NCI-H2107 treated with DMSO at 0.1 percent for 48 hours (cell line): ENCODE data around the gene NOP9.
"Not testable (repeated sequence)": the region's sequence is repeated elsewhere in the genome, so short reads cannot be mapped to it uniquely, and the experiment has no call there.

Experiments used
- DNase-seq: peaks from one replicate; lab custom pipeline; 2025; ENCODE audit not compliant: unreplicated experiment; lab: John Stamatoyannopoulos, UW

Gene NOP9

GRCh38 chr14:24323341-24323740, 23.7 kb downstream of the NOP9 start:
- DNase-seq: no peak

- DNase-seq: no peak
Measured at GRCh38 chr14:24324024-24324423, 24.4 kb downstream of the NOP9 start.

- no peak for DNase-seq
Measured at GRCh38 chr14:24325041-24325530, 25.4 kb downstream of the NOP9 start.

DNA sequence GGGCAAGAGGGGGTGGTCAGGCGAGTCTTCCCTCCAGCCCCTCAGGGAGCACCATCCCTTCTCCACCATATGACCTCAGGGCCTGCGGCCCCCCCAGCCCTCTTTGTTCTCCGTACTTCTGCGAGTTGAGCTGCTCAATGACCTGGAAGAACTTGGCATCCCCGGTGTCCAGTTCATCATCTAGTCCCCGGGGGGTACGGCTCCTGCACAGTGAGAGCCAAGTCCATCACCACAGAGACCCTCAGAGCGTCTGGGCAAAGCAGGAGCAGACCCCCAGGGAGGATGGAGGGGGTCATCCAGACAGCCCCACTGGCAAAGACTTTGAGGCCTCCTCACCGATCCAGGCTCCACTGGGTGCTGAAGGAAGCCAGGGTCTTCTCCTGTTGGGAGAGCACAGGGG, 26.3 kb downstream of the NOP9 start:
- no peak for DNase-seq

DNA sequence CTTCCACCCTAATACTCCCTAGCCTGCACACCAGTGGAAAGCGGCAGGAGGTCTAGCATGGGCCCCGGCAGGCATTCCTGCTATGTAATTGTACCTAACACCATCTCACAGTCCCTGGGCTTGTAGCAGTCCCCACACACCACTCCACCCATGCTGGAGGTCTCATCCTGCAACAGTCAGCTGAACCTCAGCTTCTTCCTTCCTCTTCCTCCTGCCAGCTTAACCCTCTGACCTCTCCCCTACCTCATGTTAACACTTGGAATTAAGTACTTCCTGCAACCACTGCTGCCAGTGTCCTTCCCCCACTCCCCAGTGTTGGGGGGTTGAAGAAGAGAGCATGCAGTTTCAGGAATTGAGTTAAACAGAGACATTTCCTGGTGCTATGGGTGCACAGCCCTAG, 27.7 kb downstream of the NOP9 start:
- no peak for DNase-seq

DNA sequence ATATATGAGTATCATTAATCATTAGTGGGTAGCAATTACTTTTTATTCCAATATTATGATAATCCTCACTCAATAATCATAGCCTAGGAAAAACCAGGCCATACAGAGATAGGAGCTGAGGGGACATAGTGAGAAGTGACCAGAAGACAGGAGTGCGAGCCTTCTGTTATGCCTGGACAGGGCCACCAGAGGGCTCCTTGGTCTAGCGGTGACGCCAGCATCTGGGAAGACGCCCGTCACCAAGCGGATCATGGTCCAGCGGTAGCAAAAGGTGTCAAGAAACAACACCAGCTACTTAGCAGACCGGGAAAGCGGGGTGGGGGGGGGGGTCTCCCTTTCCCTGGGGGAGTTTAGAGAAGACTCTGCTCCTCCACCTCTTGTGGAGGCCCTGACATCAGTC, 28.3 kb downstream of the NOP9 start:
- DNase-seq: not testable (repeated sequence)

- DNase-seq: no peak
Measured at GRCh38 chr14:24329073-24329663, 29.5 kb downstream of the NOP9 start.

GRCh38 chr14:24329736-24330135, 30.1 kb downstream of the NOP9 start:
- DNase-seq: no peak

DNA sequence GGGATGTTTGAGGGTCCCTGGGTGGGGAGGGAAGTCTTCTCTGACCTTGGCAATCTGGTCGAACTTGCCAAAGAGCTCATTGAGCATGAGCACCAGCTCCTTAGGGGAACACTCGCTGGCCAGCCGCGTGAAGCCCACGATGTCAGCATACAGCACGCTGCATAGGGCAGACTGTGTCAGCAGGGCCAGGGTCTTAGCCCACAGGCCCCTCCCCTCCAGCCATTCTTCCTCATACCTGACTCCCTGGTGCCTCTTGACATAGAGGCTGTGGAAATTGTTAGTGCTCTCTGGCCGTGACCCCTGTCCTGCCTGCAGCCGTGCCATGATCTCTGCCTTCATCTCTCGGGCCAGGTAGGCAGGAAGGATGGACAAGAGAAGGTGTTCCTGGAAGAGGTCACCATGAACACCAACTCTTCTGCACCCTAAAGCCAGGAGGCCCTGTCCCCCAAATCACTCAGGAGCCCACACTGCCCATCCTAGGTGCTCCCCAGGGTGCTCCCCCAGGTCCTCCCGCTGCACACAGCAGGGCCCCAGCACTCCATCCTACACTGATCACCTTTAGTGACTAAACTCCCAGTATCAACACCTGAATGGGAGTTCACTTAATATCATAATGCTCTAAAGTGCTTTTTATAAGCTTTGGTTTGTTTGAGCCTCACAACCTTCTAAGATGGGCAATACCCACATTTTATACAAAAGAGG, 31.5 kb downstream of the NOP9 start:
- DNase-seq: no peak

GRCh38 chr14:24331731-24332267, 32.1 kb downstream of the NOP9 start:
- no peak for DNase-seq

GRCh38 chr14:24332268-24332993, 32.8 kb downstream of the NOP9 start:
- DNase-seq: peak; percentile 56

GRCh38 chr14:24334431-24335291, 35.0 kb downstream of the NOP9 start, which contains the start of gene ADCY4:
ADCY4 (minus strand) TSS chr14:24335071; CDS start chr14:24334652, 419 bp downstream.
- DNase-seq: no peak

DNA sequence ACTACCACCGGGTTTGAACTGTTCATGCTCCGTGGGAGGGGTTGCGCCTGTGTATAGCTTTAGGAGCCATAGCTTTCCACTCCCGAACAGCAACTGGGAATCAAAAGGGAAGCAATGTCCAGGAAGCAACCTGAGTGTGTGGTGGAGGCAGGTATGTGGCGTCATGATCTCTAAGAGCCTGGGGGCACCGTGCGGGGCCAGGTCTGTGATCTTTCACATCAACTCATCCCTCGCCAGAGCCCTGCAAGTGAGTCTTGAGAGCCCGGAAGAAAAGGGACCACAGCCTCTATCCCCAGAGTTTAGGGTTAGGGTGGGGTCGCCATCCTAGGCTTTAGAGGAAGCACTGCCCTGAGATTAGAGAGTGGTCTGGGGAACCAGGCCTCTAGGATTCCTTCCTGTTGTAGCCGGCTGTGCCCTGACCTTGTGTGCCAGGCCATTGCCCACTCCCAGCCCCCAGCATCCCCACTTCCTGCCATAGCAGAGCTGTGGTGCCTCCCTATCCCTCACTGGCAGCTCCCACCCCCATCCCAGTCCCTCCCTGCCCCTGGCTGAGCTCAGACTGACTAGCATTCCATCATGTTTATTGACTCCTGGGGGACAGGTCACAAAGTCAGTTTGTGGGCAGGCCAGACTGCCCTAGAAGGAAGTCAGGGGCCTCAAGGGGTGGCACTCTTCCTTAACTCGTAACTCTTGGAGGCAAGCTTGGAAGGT, 36.0 kb downstream of the NOP9 start:
- no peak for DNase-seq

- no peak for DNase-seq
Measured at GRCh38 chr14:24337144-24337823, 37.6 kb downstream of the NOP9 start.

DNA sequence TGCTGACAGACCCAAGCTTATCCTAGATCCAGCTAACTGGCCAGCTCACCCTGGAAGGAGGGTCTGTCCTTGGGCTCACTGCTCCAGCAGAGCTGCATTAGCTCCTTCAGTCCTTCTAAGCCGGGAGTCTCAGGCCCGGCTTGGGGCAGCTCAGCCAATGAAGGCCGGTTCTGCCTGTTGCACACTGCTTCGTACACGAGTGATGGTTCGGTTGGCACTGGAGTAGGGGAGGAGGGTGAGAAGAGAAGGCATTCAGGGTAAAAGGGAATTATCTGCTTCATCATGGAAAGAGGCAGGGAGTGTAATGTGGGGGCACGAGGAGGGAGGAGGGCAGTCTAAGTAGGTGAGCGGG, 38.1 kb downstream of the NOP9 start:
- DNase-seq: no peak

- DNase-seq: no peak
Measured at GRCh38 chr14:24338843-24339242, 39.2 kb downstream of the NOP9 start.

- no peak for DNase-seq
Measured at GRCh38 chr14:24339284-24340151, 39.9 kb downstream of the NOP9 start, which contains the start of gene RIPK3. RIPK3 (minus strand) TSS chr14:24339991; CDS start chr14:24339826, 165 bp downstream.

- no peak for DNase-seq
Measured at GRCh38 chr14:24340606-24341005, 41.0 kb downstream of the NOP9 start.

- no peak for DNase-seq
Measured at GRCh38 chr14:24342889-24343288, 43.2 kb downstream of the NOP9 start.
